Stimulated activated CD8-positive, alpha-beta memory T cell treated with anti-CD3 and anti-CD28 coated beads, Interleukin-12 subunit alpha, Interleukin-12 subunit beta, amount 100 ng/mL, for 4 hours (primary cell): ENCODE data around the gene KRTAP10-4.
"Not testable (repeated sequence)": the region's sequence is repeated elsewhere in the genome, so short reads cannot be mapped to it uniquely, and the experiment has no call there.

Experiments
- DNase-seq: peaks from one replicate; pipeline ENCODE4 v3.0.0-alpha.2; 2020; ENCODE audit warnings: low read depth

Gene KRTAP10-4

DNA sequence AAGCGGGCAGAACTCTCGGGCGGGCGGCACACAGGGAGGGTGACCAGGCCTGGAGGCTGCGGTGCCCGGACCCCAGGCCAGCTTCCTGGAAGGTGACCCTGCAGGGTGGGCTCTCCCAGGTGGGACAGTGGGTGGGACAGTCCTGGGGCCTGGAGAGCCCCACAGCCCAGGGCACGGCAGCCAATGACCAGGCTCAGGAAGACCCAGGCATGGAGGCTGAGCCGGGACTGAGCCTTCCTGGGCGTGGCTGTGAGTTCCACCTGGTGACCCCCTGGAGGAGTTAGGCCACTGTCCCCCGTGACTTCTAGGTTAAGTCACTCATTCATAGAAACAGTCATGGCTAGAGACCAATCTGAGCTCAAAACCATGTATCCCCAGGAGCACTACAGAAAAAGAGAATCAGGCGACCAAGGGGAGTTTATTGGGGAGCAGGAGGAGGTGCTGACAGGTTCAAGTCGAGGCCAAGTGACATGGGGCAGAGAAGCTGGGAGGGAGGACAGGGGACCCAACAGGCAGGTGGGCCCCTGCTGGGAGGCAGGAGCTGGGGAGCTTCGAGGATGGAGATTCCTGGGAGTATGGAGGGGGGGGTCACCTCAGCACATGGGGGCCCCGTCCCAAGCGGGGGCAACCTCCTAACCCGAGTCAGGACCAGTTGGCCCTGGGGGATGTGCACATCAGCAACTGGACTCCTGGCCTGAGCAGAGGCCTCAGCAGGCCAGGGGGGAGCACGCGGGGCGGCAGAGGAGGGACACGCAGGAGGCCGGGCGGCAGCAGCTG lies 5.7 kb downstream of the KRTAP10-4 start:
- DNase-seq: no peak

DNA sequence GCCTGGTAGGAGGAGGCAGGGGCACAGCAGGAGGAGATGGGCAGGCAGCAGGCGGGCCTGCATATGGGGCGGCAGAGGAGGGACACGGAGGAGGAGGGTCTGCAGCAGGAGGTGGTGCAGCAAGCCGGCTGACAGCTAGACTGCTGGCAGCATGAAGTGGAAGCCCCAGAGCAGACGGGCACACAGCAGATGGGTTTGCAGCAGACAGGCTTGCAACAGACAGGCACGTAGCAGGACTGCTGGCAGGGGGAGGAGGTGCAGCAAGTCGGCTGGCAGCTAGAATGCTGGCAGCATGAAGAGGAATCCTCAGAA lies 6.3 kb downstream of the KRTAP10-4 start:
- DNase-seq: no peak

DNA sequence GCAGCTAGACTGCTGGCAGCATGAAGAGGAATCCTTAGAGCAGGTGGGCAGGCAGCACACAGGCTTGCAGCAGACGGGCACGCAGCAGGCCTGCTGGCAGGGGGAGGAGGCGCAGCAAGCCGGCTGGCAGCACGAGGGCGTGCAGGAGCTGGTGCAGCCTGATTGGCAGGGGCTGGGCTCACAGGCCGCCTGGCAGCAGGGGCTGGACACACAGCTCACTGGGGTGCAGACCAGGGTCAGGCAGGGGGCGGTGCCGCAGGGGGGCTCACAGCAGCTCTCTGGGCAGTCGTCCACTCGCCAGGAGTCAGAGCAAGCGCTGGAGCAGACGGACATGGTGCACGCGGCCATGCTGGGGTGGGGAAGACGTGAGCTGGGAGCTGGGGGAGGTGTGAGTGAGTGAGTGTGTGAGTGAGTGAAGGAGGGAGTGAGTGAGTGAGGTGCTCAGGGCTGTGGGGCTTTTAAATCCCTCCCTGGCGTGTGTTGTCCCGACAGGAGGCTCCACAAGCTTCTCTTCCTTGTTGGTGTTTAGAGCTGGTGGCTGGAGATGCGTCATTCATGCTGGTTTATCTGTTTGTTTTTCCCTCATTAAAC lies 6.8 kb downstream of the KRTAP10-4 start, which contains the start of gene KRTAP10-5:
TSS of gene KRTAP10-5 (minus strand) at position 374 of the 591 bp plus-strand sequence. CDS start at position 348, 26 bp downstream.
- not testable (repeated sequence) for DNase-seq

DNA sequence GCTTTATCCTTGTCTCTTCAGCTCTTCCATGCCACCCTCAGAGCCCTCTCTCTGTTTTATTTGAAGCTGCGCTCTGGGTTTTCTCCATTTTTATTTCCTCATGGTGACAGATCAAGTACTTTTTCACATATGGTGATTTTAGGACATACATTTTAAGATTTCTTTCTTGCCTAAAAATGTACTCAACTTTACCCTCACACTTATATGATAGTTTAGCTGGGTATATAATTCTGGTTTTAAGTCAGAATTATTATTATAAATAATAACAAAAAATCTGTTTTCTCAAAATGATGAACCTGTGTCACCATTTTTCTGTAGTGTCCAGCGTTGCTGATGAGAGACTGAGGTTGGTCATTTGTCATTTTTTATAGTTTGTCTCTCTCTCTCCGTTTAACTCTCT lies 7.6 kb downstream of the KRTAP10-4 start:
- DNase-seq: no peak

DNA sequence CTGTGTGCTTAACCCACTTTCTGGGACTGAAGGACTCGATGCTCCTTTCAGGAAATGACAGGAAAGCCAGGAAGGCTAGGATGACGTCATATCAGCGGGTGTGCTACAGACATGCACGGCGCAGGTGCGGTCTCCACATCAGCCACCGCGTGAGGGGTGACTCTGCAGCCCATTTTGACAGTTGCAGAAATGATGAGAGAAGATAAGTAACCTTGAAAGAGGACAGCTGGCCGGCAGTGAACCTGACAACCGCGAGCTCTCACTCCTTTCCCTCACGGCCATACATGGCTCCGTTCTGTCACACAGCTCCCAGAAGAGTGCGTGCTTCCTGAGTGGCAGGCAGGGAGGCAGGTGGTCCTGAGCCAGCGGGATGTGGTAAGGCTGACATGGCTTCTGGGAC lies 8.5 kb downstream of the KRTAP10-4 start:
- DNase-seq: no peak

DNA sequence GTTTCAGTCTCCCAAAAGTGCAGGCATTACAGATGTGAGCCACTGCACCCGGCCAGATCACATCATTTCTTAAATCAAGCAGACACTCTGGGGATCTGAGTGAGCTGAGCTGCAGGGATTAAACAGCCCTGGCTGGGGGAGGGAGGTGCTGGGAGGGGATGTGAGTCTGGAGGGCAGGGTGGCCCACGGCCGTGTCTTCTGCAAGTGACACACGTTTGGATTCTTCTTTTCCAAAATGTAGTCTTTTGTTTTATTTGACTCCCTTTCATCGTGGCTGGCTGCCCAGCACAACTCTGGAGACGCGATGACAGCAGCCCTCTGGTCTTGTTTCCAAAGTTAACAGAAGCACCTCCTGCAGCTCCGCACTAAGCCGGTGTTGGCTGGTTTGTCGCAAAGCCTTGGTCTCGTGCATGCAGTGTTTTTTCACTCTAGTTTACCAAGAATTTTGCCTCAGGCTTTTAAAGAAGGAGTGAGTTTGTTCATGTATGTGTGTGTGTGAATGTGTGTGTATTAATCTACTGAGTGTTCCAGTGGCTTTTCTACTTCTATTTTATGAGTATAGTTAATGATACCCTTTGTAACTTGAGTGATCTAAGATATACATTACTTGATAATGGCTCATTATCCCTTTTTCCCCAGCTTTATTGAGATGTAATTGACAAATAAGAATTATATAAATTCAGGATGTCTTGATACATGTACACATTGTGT lies 9.7 kb downstream of the KRTAP10-4 start:
- DNase-seq: no peak

DNA sequence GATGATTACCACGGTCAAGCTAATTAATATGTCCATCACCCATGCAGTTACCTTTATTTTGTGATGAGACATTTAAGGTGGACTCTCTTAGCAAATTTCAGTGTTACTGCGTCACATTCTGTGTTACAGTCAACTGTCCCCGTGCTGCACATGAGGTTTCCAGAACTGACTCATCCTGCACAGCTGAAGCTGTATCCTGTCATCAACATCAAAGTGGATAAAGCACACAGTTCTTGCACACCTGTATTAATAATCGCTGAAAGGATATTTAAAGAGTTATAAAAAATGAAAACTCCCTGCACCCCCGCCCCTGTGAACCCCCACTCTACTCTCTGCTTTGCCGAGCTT lies 10.2 kb downstream of the KRTAP10-4 start:
- DNase-seq: no peak

DNA sequence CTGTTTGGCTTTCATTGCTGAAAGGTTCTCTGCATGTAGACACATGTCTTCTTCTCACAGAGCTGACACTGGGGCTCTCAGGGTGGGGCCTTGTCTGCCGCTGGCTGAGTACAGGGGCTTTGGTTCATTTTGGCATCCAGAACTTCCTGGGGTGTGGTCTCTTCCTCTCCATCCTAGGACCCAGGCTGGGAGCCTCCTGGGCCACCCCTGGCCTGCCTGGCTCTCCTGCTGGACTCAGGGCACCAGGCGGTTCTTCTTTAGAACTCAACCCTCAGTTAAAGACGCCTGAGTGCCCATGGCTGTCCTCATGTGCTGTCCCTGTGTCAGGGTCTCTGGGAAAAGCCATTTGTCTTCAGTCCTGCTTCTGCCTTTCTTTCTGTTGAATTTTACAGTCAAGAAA lies 12.4 kb downstream of the KRTAP10-4 start:
- no peak for DNase-seq

DNA sequence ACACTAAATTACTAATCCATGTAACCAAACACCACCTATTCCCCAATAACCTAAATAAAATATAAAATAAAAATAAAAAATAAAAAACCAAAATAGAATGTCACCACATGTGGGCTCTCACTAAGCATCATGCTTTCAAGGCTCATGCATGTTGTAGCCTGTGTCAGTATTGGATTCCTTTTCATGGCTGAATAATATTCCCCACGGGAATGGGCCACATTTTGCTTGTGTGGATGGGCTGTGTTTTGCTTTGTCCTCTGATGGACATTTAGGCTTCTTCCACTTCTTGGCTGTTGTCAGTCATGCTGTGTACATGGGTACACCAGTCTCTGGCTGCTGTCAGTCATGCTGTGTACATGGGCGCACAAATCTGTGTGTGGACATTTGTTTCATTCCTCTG lies 15.6 kb downstream of the KRTAP10-4 start:
- DNase-seq: no peak

DNA sequence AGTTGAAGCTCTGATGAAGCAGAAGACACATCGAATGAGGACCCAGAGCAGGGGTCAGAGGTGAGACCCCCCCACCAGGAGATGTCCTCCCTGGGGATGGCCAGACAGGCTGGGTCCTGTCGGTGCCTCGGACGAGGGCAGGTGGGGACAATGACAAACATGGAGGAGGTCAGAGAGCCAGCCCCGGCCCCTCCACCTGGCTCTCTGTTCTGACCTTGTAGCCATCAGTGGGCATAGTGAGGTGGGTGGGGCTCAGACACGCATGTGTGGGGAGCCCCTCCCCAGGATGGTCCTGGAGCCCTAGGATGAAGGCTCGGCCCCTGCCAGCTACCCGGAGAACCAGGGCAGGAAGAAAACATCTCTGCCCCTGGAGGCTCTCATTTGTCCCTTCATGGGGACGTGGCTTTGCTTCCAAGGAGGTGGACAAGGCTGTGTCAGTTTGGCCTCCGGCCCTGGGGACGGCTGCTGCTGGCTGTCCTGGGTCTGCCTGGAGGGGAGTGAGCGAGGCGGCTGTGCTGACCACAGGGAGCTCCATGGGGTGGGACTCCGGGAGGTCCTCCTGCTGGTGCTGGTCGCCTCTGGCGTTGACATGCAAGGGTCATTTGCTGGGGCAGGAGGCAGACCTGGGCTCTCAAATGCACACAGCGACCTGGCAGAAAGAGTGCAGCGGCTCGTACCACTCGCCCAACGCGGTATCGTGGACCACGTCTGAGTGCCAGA lies 16.2 kb downstream of the KRTAP10-4 start:
- DNase-seq: no peak

DNA sequence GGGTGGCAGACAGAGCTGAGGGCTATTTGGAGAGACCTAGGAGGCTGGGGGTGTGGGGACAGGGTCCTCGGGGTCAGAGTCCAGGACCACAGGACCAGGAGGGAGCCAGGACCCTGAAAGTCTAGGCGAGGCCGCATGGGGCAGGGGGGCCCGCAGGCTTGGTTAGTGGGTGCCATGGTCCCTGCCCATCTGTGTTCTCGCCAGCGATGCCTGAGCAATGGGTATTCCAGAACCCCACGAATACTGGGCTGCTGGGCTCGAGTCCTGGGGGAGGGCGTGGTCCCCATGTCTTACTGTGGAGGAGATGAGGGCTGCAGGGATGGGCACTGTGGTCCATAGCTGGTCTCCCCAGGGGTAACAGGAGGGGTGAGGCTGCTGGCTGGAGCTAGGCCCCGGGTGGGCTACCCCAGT lies 16.8 kb downstream of the KRTAP10-4 start:
- no peak for DNase-seq

DNA sequence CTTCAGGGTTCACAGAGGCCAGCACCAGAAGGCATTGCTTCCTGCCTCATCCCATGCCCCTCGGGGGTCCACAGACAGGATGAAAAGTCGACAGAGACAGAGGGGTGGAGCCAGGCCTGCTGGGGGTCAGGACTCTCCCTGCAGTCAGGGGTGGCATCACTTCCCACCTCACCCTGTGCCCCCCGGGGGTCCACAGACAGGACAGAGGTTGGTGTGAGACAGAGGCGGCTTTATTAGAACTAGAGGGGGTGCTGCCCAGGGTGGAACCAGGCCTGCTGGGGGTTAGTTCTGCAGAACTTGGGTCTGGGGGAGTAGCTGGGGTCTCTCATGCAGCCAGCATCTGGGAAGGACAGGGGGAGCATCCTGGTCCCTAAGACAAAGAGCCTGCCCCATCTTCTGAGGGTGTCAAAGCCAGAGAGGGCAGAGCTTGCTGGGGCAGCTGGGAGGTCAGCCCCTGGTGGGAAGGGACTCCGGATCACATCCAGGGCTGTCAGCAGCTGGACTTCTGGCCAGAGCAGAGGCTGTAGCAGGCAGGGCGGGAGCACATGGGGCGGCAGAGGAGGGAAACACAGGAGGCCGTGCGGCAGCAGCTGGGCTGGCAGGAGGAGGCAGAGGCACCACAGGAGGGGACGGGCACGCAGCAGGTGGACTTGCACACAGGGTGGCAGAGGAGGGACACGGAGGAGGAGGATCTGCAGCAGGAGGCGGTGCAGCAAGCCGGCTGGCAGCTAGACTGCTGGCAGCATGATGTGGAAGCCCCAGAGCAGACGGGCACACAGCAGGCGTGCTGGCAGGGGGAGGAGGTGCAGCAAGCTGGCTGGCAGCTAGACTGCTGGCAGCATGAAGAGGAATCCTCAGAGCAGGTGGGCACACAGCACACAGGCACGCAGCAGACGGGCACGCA lies 17.6 kb downstream of the KRTAP10-4 start:
- not testable (repeated sequence) for DNase-seq

DNA sequence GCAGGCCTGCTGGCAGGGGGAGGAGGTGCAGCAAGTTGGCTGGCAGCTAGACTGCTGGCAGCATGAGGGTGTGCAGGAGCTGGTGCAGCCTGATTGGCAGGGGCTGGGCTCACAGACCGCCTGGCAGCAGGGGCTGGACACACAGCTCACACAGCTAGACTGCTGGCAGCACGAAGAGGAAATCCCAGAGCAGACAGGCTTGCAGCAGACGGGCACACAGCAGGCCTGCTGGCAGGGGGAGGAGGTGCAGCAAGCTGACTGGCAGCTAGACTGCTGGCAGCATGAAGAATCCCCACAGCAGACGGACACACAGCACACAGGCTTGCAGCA lies 18.2 kb downstream of the KRTAP10-4 start:
- not testable (repeated sequence) for DNase-seq

DNA sequence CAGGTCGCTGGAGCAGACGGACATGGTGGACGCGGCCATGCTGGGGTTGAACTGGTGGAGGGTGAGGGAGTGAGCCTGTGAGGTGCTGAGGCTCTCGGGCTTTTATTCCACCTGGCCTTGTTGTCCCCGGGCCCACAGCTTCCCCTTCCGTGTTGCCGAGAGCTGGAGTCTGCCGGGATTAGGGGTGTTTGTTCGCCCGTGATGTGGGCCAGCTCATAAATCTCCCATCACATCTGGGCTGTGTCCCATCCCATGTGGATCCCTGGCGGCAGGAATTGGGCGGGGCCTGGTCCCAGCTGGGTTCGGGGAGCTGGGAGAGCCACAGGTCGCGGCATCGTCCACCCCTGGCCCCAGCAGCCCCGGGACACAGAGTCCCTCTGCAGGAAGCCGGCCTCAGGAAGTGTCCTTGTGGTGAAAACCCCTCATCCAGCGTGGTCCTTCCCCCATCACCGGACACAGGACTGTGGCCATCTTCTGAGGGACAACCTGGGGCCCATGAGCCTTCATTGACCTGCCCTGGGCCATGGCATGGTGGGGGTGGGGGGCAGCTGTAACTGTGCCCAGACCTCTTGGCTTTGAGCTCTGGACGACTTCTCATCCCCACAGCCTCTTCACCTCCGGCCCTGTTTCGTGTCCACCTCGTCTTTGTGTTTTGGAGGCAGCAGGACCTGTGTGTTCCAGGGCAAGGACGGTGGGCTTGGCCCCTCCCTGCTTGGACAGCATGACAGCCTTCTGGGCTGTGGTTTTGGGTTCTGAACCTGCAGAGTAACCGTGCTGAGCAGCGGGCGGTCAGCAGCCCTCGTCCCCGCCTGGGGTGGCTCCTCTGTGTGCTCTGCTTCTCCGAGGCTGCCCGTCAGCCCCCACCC lies 19.1 kb downstream of the KRTAP10-4 start, which contains the start of gene KRTAP10-6:
TSS of gene KRTAP10-6 (minus strand) at position 60 of the 866 bp plus-strand sequence. CDS start at position 39, 21 bp downstream.
- no peak for DNase-seq

DNA sequence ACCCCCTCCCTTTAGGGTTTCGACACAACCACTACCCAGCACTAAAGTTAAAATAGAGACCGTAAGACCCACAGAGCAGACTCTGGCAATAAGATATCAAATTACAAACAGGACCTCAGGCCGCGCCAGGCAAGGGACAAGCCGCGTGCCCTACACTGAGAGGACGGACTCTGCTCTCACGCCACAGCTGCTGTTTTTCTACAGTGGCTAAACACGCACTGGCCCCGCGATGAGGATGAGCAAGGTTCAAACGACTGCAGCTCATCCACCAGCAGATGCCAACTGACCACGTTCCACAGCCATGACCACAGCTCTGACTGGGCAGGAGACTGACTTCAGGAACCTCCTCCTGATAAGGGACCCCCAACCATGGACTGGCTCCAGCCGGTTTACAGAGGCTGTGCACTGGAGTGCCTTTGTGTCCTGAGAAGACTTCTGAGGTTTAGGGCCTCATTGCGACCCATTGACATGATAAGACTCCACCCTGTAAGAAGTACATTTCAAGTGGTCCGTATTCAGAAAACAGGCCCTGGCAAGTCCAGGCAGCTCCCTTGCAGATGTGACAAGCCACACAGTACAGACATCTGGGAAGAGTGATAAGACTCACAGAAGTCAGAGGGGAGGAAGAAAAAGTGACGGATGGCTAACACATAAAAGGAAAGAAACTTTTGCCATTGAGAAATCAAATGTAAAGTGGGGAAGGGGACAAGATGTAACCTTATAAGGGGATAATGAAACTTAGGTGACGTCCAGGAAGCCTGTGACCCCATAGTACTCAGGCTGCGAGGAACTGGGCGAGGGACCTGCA lies 20.3 kb downstream of the KRTAP10-4 start:
- no peak for DNase-seq

DNA sequence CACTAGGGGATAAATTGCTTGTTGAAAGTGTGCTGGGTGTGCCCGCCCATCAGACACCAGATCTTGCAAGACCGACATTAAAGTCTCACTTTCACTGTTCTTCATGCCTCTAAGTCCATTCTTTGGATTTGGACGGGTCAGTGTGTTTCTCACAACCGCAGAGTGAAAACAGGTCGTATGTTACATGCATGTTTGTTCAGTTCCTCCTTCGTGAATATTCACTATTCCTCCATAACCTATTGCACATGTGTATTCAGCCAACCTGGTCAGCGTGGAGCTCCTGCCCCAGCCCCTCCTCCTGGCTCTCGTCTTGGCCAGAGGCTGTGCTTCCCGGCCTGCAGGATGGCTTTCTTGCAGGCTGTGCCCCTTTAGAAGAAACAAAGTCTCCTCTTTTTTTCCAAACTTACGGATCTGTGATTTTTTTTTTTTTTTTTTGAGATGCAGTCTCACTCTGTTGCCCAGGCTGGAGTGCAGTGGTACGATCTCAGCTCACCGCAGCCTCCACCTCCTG lies 20.9 kb downstream of the KRTAP10-4 start:
- no peak for DNase-seq

DNA sequence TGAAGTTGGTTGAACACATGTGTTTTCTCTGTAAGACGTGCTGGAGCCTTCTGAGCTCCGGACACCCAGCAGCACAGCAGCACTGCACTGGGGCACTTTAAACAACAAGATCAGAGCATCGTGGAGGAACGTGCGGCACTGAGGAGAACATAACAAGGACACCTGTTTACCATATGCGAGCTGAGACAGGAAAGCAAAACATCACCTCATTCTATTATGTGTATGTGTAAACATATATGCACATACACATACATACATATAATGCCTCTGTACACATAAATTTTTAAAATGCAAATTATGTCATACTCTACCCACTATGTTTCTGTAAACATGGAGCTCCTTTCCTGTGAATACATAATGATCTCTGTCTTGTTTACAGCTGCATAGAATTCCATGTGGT lies 22.0 kb downstream of the KRTAP10-4 start:
- DNase-seq: no peak

DNA sequence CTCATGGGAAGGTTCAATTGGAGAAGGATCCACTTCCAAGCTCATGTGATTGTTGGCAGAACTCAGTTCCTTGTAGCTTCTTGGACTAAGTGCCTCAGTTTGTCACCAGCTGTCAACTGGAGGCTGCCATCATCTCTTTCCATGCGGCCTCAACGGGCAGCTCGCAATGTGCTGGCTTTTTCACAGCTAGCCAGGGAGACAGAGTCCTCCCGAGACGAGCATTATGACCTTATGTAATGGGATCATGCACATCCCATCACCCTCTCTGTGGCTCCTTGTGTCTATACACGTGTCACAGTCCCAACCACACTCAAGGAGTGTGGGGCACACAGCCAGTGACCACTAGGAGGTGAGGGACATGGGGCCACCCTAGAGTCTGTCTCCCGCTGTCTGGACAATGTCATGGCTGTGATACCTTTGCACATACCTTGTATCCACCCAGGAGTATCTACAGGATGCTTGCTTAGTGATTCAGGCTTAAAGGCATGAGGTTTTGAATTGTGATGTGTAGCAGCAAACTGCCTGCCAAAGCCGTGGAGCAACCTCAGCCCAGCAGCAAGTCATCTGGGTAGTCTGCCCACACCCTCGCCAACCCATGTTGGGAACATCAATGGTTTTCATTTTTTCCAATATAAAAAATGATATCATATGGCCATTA lies 22.7 kb downstream of the KRTAP10-4 start:
- no peak for DNase-seq

DNA sequence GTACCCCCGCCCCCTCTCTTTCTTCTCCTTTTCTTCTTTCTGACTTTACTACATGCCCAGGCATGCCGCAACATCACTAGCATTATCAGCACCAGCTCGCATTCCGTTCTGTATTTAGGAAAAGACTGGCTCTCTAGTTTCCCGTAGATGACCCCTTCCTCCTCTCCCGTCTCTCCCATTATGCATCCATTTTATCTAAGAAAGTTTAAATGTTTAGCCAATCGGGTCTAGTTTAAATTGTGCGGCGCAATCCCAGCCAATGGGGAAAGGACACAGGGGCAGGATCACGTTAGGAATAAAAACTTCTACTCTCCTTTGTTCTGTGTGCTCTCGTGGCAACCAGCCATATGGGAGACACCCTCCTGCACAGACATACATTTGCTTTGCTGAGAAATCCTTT lies 24.5 kb downstream of the KRTAP10-4 start:
- DNase-seq: no peak
